GM19438 (cell line): ENCODE results near the gene SNCAIP.

ENCODE experiments used
- ATAC-seq: cut with Tn5 transposase; IDR thresholded peaks from one replicate; pipeline ENCODE4 v1.9.1; 2021; ENCODE audit warnings: low read depth; ENCODE audit not compliant: unreplicated experiment

SNCAIP gene

DNA sequence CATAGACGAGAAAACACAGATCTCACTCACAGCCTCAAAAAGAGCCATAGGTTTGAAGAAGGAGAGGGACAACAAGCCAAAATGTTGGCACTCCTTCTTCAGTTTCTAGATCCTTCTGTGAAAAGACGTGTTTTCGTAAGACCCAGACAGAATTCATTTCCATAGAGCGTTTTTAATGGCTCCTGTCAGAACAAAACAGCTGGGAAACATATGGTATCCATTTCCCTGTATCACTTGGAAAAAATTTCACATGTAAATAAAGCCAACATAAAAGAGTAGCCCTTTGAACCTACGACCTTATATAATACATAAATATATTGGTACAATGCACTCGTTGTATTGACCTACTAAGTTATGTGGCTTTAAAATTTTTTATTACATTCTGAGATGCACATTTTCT is 108.1 kb downstream of the SNCAIP start:
- ATAC-seq, result no peak

DNA sequence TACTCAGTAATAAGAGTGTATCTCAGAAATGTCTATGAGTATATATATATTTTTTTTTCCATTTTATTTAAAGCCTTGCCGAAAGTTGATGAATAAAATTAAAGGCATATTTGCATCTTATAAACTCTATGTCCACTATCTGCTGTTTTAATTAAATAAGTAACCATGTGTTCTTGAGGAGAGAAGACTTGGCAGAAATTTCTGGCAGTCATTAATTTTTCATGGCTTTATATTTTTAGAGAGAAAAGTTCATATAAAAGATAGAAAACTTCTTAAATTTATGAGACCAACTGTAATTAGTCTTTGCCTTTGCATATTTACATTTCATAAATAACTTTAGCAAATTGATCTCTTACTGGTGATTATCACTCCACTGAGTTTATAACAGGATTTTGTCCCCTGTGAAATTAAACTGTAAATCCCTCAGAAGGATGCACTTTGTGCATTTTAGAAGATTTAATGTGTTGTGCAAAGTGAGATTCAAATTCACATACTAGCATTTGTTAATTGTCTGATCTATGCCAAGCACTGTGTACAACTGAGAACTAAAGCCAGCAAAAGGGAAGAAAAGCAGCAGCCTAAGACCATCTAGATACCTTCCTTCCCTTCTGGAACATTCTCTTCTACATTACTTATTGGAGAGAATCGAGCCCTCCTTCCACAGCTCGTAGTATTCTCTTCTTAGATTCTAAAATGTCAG is 108.7 kb downstream of the SNCAIP start:
- ATAC-seq, result no peak

DNA sequence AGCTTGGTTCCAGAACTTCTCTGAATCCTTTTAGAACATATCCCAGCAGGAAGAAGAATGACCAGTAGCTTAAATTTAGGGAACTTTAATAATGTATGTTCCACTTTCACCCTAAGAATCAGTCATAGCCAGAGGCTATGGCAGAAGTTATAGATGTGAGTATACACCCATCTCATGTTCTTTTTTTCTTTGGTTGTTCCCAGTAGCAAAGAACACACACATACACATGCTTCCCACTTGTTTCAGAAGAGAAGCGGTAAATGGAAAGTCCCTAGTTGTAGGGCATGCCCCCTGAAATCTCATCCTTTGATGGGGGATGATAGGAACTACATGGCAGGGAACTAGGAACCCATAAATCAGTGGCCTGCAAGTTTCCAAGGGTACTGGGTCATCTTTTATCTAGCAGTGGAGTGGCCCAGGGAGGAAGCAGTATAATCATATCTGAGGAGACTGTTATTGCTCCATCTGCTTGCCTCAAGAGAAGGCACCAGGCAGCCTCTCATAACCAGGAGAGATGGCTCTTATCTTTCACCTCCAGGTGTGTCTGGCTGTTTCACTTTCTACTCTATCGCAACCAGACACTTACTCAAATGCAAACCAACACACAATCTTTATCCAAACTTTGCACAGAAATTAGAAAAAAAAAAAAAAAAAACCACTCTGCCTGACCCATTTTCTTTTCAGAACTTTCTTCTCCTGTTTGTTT is 109.5 kb downstream of the SNCAIP start:
- peak; percentile 82 for ATAC-seq

DNA sequence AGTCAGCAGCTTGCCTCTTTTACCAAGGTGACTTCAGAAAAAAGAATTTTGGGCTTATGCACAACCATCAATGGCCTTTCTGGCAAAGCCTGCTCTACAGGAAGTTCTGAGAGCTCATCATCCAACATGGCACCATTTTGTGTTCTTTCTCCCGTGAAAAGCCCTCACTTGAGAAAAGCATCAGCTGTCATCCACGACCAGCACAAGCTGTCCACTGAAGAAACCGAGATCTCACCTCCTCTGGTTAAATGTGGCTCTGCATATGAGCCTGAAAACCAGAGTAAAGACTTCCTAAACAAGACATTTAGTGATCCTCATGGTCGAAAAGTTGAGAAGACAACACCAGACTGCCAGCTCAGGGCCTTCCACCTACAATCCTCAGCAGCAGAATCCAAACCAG is 111.2 kb downstream of the SNCAIP start:
- no peak for ATAC-seq

DNA sequence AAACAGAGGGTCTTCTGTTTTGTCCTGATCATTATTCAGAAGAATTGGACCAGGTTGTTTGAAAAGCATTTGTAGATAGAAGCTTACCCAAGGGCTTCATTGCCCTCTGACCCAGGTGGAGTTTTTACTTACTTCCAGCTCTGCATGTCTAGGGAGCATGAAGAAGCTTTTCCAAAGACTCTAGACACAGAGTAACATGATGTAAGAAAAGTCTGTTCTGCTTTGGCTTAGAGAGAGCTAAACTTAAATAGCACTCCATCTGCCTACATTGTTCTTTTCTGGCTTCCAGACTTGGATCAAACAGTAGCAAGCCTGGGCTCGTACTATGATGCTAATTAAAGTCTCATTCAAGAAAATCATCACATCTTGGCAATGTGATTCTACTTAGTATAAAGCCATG is 112.1 kb downstream of the SNCAIP start:
- ATAC-seq, result no peak

DNA sequence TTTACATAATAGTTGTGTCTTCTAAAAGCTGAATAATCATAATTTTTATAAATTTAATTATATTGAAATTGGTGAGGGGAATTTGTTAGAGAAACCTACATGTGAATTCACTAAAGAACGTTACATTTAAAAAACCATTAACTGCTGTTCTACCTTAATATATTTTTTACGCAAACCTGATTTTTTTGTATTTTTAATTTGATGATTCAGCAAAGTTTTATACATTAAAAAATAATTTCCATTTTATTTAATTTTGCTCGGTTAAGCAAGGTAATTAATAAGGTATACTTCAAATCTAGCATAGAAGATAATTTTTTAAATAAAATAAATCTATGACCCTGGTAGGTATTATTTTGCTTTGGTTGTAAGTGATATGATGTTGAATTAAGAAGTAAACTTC is 114.3 kb downstream of the SNCAIP start:
- ATAC-seq, result no peak

DNA sequence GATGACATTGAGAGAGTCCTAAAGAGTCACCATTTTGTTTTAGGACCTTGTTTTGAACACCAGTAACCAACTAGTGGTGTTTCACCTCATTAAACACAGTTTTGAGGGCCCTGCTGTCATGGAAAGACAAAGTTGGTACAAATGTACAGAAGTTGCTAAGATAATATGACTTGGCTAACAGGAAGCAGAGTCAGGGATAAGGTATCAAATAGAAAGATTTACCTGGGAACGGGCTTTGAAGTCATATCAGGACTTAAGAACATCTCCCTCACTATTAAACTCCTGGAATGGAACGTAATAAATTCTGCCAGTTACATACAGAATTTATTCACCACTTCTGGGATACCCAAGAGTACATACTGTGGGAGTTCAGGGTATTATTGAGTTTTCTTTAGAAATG is 115.6 kb downstream of the SNCAIP start:
- no peak for ATAC-seq

DNA sequence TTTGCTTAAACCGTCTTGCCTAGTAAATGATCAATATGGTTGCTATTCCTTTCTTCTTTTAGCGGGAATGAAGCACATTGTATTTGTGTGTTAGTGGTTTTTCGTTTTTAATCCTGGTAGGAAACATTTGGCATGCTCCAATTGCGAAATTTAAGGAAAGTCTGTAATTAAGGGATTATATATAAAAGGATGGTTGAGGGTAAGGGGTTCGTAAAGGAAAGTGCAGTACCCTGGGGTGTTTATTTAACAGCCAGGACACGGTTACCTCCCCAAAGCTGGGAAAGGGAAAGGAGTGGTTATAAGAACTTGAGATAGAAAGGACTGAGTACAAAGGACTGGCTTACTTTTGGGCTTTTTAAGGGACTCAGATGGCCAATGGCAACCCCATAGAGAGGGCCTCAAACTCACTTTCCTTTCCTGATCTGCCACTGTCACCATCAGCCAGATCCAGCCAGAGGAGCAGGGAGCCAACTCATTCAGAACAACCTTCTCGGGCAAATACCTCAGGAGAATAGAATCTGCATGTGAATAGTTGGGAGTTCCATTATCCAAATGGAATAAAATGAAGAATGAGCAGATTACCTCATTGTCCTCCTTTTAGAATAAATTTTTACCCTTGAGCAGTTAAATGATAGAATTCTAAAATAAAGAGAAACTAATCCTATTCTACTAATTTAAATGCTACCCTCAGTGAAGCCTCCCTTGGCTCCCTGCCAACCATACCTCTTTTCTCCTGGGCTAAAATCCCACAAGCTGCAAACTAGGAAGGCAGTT is 117.7 kb downstream of the SNCAIP start:
- no peak for ATAC-seq

DNA sequence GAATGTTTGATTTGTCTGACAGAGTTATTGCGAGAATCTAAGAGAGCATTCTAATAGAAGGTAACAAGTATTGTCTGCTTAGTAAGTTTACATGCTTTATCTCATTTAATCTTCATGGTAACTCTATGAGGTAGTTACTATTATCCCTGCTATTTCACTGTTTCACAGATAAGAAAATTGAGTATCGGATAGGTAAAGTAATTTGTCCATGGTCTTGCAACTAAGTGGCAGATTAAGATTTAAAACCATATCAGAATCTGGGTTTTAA is 118.2 kb downstream of the SNCAIP start:
- ATAC-seq, result no peak

DNA sequence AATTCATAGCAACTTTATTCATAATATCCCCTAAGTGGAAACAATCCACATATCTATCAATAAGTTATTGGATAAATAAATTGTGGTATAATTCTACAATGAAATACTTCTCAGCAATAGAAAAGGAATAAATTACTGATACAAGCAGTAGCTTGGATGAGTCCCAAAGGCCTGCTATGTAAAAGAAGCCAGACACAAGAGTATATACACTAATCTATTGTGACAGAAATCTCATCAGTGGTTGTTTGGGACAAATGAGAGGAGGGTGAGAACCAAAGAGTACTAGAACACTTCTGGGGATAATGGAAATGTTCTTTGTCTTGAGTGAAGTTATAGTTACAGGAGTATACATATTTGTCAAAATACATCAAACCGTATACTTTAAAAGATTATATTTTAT is 119.3 kb downstream of the SNCAIP start:
- no peak for ATAC-seq

DNA sequence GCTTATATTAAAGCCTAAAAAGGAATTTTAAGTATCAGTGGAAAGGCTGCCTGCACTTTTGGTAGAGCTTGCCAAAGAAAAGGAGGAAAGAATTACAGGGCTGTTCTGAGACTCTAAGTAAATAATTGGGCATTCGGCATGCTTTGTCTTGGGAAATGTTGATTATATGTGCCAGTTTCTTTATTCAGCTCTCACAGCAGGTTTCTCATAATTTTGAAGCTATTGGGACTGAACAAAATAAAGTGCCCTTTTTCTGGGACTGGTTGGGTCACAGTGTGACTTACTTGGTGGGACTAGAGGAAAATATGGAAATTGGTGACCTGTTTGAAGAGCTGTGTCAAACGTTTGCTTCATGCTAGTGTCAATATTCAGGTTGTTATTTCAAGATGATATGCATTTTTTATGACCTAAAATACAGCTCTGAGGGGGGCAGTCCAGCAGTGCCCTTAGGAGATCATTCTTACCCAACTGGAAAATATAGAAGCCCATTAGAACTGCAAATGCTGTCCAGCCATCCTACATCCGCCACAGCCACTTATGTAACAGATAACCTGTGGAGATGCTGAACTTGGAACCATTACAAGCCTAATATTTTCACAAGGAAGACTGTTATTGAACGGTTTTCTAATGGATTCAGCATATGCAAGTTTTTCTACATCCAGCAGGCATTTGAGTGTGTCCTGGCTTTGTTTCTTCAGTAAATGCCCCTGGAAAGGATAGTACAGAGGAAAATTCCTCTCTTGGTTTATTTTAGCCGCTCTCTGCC is 122.4 kb downstream of the SNCAIP start:
- no peak for ATAC-seq

DNA sequence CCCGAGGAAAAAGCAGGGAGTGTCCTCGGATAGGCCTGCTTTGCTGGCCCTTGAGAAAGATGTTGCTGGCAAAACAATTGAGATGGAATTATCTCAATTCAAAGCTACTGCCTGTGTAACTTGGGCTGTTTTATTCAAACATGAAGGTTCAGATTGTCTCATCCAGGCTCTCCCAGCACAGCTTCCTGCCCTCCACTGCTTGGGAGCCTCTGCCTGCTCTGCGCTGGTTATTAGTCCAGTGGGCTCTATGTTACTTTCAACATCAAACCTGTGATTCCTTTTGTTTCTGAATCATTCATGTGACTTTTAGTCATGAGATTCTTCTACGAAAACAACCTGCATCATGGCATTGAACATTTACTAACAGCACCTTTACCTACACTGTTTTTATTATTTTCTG is 123.2 kb downstream of the SNCAIP start:
- no peak for ATAC-seq

DNA sequence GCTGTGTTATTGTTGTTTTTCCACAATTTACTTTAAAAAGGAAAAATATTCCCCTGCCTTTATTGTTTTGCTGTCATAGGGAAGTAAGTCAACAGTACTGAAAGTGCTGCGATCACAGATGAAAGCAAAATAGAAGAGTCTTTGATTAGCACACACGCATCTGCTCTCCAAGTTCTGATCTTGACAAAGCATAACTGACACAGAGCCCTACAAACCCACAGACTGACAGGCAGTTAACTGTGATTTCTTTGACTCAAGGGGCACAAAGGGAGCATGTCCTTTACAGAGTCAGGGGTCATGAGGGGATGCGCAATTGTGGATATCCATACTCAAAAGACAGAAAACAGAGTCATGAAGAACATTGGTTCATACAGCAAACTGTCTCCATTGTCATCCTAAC is 123.7 kb downstream of the SNCAIP start:
- ATAC-seq, result no peak

DNA sequence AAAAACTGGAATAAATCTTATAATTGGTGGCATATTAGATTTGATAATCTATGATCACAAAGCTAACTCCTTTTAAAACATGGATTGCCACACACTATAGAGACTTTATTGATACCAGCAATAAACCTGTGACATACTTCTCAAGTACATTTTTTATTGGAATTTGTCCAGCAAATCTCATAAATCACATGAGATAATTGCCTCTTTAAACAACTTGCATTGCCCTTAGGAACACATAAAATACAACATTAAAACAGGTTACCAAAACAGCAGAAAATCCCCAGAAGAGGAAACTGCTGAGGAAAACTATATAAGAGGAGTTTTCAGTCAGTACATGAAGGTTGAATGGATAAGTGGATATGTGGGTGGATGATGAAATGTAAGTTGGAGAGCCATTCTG is 124.6 kb downstream of the SNCAIP start:
- ATAC-seq, result no peak

DNA sequence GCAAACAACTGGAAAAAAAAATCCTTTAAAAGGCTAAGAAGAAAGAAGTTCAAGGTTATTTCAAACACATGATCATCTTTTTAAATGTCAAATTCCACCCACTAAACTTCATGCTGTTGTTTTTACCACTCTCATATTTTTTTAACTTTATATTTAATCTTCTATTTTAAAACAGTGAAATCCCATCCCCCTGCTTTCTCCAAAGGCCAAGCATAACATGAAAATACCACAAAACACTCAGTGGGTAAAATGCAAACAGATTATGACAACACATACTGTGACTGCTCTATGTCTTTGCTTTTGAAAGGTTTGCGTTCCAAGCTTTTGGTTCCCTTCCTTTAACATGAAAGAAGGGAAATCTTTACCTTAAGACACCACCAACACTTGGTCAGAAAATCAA is 127.6 kb downstream of the SNCAIP start:
- ATAC-seq, result no peak

DNA sequence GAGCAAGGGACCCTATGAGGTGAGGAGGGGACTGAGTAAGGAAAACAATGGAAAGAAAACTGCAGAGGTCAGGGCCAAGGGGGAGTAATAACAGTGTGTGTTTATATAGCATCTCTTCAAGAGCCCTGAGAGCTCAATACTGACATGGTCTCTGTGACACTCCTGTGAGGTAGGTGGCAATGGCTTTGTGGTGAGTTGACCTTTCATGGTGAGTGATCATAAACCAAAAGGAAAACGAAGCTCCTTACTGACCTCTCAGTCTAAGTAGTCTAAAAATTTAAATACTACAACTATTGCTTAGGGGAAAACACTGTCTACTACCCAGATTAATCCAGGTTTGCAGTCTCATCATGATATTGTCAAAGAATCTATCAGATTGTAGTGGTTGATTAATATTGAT is 130.9 kb downstream of the SNCAIP start:
- ATAC-seq, result no peak

DNA sequence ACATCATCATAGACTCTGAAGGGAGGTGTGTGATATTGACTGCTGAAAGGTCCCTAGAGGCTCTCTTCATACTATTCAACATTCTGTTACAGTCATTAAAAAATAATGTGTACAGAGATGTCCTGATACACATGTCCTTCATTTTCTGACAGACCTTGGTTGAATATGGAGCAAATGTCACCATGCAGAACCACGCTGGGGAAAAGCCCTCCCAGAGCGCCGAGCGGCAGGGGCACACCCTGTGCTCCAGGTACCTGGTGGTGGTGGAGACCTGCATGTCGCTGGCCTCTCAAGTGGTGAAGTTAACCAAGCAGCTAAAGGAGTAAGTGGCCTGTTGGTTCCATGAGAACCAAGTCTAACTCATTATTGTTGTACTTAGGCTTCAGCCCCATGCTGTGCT is 132.4 kb downstream of the SNCAIP start:
- no peak for ATAC-seq

DNA sequence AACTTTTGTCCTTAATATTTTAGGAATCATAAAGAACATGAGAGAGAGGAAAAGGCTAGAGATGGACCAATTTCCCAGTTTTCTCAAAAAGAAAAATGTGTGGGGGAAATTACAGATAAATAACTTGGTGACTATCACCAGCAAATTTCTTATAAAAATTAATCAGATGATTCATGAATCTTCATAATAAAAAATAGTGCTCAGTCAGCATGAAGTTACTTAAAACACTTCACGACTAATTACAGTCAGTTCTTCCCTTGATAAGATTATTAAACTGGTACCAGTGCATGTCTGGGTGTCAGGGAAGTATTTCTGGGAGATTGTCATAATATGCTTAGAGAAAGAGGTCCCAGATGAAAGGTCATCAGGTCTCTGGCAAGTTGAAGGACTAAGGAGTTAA is 133.0 kb downstream of the SNCAIP start:
- ATAC-seq, result no peak

DNA sequence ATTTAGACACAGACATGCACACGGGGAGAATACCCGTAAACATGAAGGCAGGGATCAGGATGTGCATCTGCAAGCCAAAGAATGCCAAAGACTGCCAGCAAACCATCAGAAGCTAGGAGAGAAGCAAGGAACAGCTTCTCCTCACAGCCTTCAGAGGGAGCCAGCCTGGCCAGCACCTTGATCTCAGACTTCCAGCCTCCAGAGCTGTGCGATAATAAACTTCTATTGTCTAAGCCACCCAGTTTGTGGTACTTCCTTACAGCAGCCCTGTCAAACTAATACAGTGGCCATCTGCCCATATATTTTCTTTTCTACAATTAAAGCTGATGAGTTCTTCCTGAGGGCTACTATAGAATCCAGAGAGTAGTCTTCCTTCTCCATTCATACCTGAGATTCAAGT is 135.0 kb downstream of the SNCAIP start:
- ATAC-seq, result no peak

DNA sequence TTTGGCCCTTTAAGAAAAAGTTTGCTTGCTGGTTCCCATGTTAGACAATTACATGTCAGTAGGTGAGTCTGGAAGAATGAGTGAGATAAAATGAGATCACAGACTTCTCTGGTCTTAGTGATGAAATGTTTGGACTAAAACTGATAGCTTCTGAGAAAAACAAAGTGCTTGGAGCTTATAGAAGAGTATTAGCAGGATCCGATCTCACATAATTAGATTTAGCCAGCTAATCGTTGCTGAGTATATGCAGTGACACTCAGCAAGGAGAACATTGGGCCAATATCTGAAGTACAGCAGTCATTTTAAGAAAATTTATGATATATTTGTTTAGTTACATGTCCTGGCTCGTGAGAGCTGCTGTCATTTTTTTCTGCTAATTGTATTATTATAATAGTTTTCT is 135.8 kb downstream of the SNCAIP start:
- no peak for ATAC-seq

DNA sequence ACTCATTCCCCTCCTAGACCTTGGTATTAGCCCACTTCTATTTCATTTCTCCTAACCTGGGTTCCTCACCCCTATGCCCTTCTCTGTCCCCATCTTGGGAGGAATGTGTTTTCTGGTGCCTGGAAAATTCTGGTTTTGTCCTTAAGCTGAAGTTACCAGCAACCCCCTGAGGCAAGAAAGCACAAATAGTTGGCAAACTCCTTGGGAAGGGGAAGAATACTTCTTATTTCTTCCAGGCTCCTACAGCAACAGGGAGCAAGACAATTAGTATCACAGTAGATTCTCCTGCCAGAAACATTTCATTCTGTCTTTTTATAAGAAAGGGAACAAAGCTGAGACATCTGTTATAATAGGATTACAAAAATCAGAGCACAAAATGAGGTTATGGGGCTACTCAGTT is 142.5 kb downstream of the SNCAIP start:
- ATAC-seq, result no peak
